Pancreas (tissue), 10 donors: ENCODE results near the gene CPLX1. TPM values are rescaled to one million over a fixed set of nuclear protein-coding genes. Genes with fewer than 3 reads are reported as not detected.
"Not testable (repeated sequence)": the region's sequence is repeated elsewhere in the genome, so short reads cannot be mapped to it uniquely, and the experiment has no call there.

ENCODE experiments used
- ATAC-seq, 4 donors: fragments of 200-7000 bp; cut with Tn5 transposase; one replicate each; pipeline versions ENCODE4 v1.8.0 to v1.9.1; 2020; ENCODE audit warnings: mild to moderate bottlenecking in 4 of 4, moderate library complexity in 4 of 4
- DNase-seq, 6 donors: peaks; one replicate each; pipeline ENCODE4 v3.0.0-alpha.2; 2020
- FAIRE-seq: peaks from 2 replicates; lab custom pipeline; 2012; peaks lifted over from hg19 to GRCh38; lab: Jason Lieb, UNC
- H3K27ac ChIP-seq, 4 donors: fragments of 200-600 bp; sonication (generic); 1 replicate in 3 of 4; 2 replicates in 1 of 4; pipeline versions ENCODE4 v1.5.0 to v1.8.0; 2020
- H3K27me3 ChIP-seq, 4 donors: fragments of 200-600 bp; one replicate each; pipeline ENCODE4 v1.8.0; 2021
- H3K36me3 ChIP-seq, 3 donors: fragments of 200-600 bp; sonication (generic) in 1 of 3; one replicate each; pipeline versions ENCODE4 v1.5.0 to v1.8.0; 2020 to 2021
- H3K4me1 ChIP-seq, 3 donors: fragments of 200-600 bp; one replicate each; pipeline ENCODE4 v1.8.0; 2021
- H3K4me3 ChIP-seq, 4 donors: fragments of 200-600 bp; sonication (generic) in 2 of 4; one replicate each; pipeline versions ENCODE4 v1.5.0 to v1.8.0; 2020 to 2021
- H3K9me3 ChIP-seq, 4 donors: fragments of 200-600 bp; one replicate each; pipeline ENCODE4 v1.8.0; 2021
- CTCF ChIP-seq, 4 donors: fragments of 200-600 bp; sonication (generic) in 3 of 4; IDR thresholded peaks; one replicate each; pipeline versions ENCODE4 v1.5.0 to v1.8.0; 2021; ENCODE audit warnings: antibody characterized with exemption in 4 of 4
- WGBS, 2 donors: extraction: QIAGEN DNeasy Blood & Tissue Kit; methylation state at CpG; one replicate each; pipeline ENCODE4 v1.1.7; 2013; 5-methylcytosine and 5-hydroxymethylcytosine counted together
- intact Hi-C, 3 donors: fragments of 100-400 bp; cut with DNase I; formaldehyde crosslinking; loops; one replicate each; pipeline versions ENCODE4 v1.11.1 to v1.14.2; 2022
- polyA plus RNA-seq, 2 donors: library from polyadenylated mRNA; stranded (reverse); fragments of 200-250 nt; gene quantifications; one replicate each; pipeline ENCODE4 v1.2.3, GENCODE V29; 2013
- total RNA-seq, 6 donors: library from RNA; stranded (reverse); fragmentation: NEBNext Ultra II Directional in 4 of 6; extraction: Animal tissue kit (Norgen Biotek cat#: 25700) in 4 of 6; gene quantifications; one replicate each; pipeline versions ENCODE4 v1.2.1 to v1.2.4, GENCODE V29; 2021 to 2023
- donor health status: healthy with polysubstance abuse.
- donor health status: DM: no; HTN: no; CAD: no; lungs with moderate emphysema.
- donor health status: DM: no; HTN: no; CAD: no.
- donor health status: control.
- donor health status: control.
- donor health status: Bipolar disorder and iron deficiency.
- donor health status: DM: yes; HTN: yes; CAD: no.
- donor health status: DM: no; HTN: no; CAD: no.
- donor health status: DM: no; HTN: no; CAD: no.
- donor health status: DM: yes; HTN: yes; CAD: no.

CPLX1 gene
- total and polyA plus RNA-seq, 8 donors, result 0.51 to 7.7 (median 1.4) TPM

- no peak for TF ChIP-seq CTCF (IDR thresholded peaks at IDR 0.05)
- Histone ChIP-seq H3K4me1 (peaks cover 11 to 12% (median 11%) of the 10 kb centered on the region in 3 donors), H3K4me3 (peak overlapping the region; percentile 81 to 100 (median 100)), H3K9me3 (no peaks in the 10 kb centered on the region), H3K27me3 (peaks cover 0 to 4% (median 1%) of the 10 kb centered on the region in 4 donors), H3K27ac (peak overlapping the region; percentile 89 to 91 (median 90)), H3K36me3 (peaks cover 0 to 14% (median 10%) of the 10 kb centered on the region in 3 donors)
- 1% methylated on average over 50 to 57 of the region's 57 CpGs for WGBS, 2 donors
- ATAC-seq (peak; percentile 91 to 98 (median 94)), DNase-seq (peak; percentile 98 to 100 (median 99)), FAIRE-seq (peak; percentile 95)
- intact Hi-C loops, result no loop called here
Observed at GRCh38 chr4:781493-782216, 44.3 kb downstream of the CPLX1 start.

GRCh38 chr4:780716-781492 lies 45.0 kb downstream of the CPLX1 start:
- peak; percentile 1 to 14 (median 7) for ATAC-seq
- intact Hi-C loops, result no loop called here
- no peak for FAIRE-seq

GRCh38 chr4:780255-780654 lies 45.7 kb downstream of the CPLX1 start:
- H3K27me3 ChIP-seq, FAIRE-seq, intact Hi-C loops, ATAC-seq, H3K9me3 ChIP-seq: not testable (repeated sequence)
- peak in 1 of 6 donors; percentile 15 for DNase-seq
- Histone ChIP-seq H3K4me3 (peak overlapping the region; percentile 81 to 100 (median 100)), H3K4me1 (peaks cover 11 to 12% (median 11%) of the 10 kb centered on the region in 3 donors), H3K36me3 (peaks cover 0 to 22% (median 16%) of the 10 kb centered on the region in 3 donors), H3K27ac (peak overlapping the region in 1 of 4 donors; percentile 89)
- 59 to 66% methylated on average over 10 of the region's 10 CpGs for WGBS, 2 donors

More at GRCh38 chr4:780716-781492, 45.0 kb downstream of the CPLX1 start:
- H3K4me3 ChIP-seq, result peak overlapping the region; percentile 81 to 100 (median 100)
- H3K27ac ChIP-seq, result peak overlapping the region; percentile 81 to 91 (median 88)
- H3K4me1 ChIP-seq, result peaks cover 11 to 12% (median 11%) of the 10 kb centered on the region in 3 donors
- TF ChIP-seq CTCF (IDR thresholded peaks at IDR 0.05), result no peak
- WGBS, 2 donors, result 1 to 2% methylated on average over 38 of the region's 38 CpGs
- H3K9me3 ChIP-seq, result no peaks in the 10 kb centered on the region
- H3K36me3 ChIP-seq, result peaks cover 0 to 21% (median 10%) of the 10 kb centered on the region in 3 donors
- peak in 2 of 6 donors; percentile 56 to 61 for DNase-seq
- H3K27me3 ChIP-seq, result peaks cover 0 to 3% (median 0%) of the 10 kb centered on the region in 4 donors

- FAIRE-seq, result no peak
- Histone ChIP-seq H3K9me3 (no peaks in the 10 kb centered on the region), H3K4me3 (peak overlapping the region in 2 of 4 donors; percentile 99 to 100), H3K27me3 (no peaks in the 10 kb centered on the region), H3K4me1 (peaks cover 11 to 15% (median 11%) of the 10 kb centered on the region in 3 donors), H3K36me3 (peaks cover 0 to 22% (median 18%) of the 10 kb centered on the region in 3 donors), H3K27ac (no peak overlapping the region)
- intact Hi-C loops, result no loop called here
- no peak for TF ChIP-seq CTCF (IDR thresholded peaks at IDR 0.05)
- no peak for ATAC-seq
- WGBS, 2 donors, result 89 to 92% methylated on average over 2 of the region's 2 CpGs
- peak in 1 of 6 donors; percentile 10 for DNase-seq
Observed at GRCh38 chr4:779555-779954, 46.4 kb downstream of the CPLX1 start.
